ENCODE measurements around the gene KRTAP12-3.
"Not testable (repeated sequence)": the region's sequence is repeated elsewhere in the genome, so short reads cannot be mapped to it uniquely, and the experiment has no call there.

KRTAP12-3 gene

GRCh38 chr21:44686843-44687561 is 29.3 kb downstream of the KRTAP12-3 start:
- DNase-seq = no peak

- no peak for DNase-seq
These were observed 29.9 kb downstream of the KRTAP12-3 start for GRCh38 chr21:44687671-44688070.

GRCh38 chr21:44689740-44690139 is 32.0 kb downstream of the KRTAP12-3 start:
- DNase-seq = not testable (repeated sequence)

GRCh38 chr21:44691686-44692085 is 34.0 kb downstream of the KRTAP12-3 start:
- DNase-seq = no peak

GRCh38 chr21:44692798-44693512 is 35.2 kb downstream of the KRTAP12-3 start:
- no peak for DNase-seq

GRCh38 chr21:44694776-44695175 is 37.0 kb downstream of the KRTAP12-3 start:
- DNase-seq = no peak

GRCh38 chr21:44695184-44695583 is 37.5 kb downstream of the KRTAP12-3 start:
- no peak for DNase-seq

- DNase-seq = no peak
These were observed 37.9 kb downstream of the KRTAP12-3 start for GRCh38 chr21:44695641-44696040.

GRCh38 chr21:44696572-44696971 is 38.8 kb downstream of the KRTAP12-3 start:
- DNase-seq = no peak

GRCh38 chr21:44697172-44697810 is 39.6 kb downstream of the KRTAP12-3 start, which contains the start of gene KRTAP10-12:
TSS of gene KRTAP10-12 (plus strand) at chr21:44697172. CDS start at chr21:44697202, 30 bp downstream.
- not testable (repeated sequence) for DNase-seq

GRCh38 chr21:44697811-44698734 is 40.3 kb downstream of the KRTAP12-3 start:
- DNase-seq = no peak

GRCh38 chr21:44699502-44700001 is 41.8 kb downstream of the KRTAP12-3 start:
- DNase-seq = no peak

GRCh38 chr21:44700101-44701022 is 42.6 kb downstream of the KRTAP12-3 start:
- no peak for DNase-seq

- DNase-seq = no peak
These were observed 43.3 kb downstream of the KRTAP12-3 start for GRCh38 chr21:44701023-44701400.

GRCh38 chr21:44701541-44701940 is 43.8 kb downstream of the KRTAP12-3 start:
- DNase-seq = no peak

- no peak for DNase-seq
These were observed 44.6 kb downstream of the KRTAP12-3 start for GRCh38 chr21:44702111-44702972.

GRCh38 chr21:44702973-44703730 is 45.4 kb downstream of the KRTAP12-3 start:
- DNase-seq = peak; percentile 41

GRCh38 chr21:44703731-44704635 is 46.3 kb downstream of the KRTAP12-3 start:
- no peak for DNase-seq

Data from SHP77 treated with DMSO at 0.1 percent for 48 hours (cell line).